Nephron progenitor cell (in vitro differentiated cells): ENCODE measurements around the gene SLAMF8.
A peak's percentile ranks its signal among the peaks of the same experiment; 100 is the strongest.

Experiments used
- DNase-seq: peaks from one replicate; pipeline ENCODE4 v3.0.0; 2021
- H3K27ac Mint-ChIP-seq: 2 replicates; pipeline ENCODE4 v1.8.0; 2021; ENCODE audit warnings: mild to moderate bottlenecking, moderate library complexity, mixed read lengths
- H3K27me3 Mint-ChIP-seq: 2 replicates; pipeline ENCODE4 v1.8.0; 2021; ENCODE audit warnings: mild to moderate bottlenecking, low read depth, mixed read lengths; ENCODE audit not compliant: poor library complexity
- H3K36me3 Mint-ChIP-seq: 2 replicates; pipeline ENCODE4 v1.8.0; 2021; ENCODE audit warnings: low read depth, mixed read lengths
- H3K4me1 Mint-ChIP-seq: 2 replicates; pipeline ENCODE4 v1.8.0; 2021; ENCODE audit warnings: mixed read lengths
- H3K4me3 Mint-ChIP-seq: 2 replicates; pipeline ENCODE4 v1.8.0; 2021; ENCODE audit warnings: mild to moderate bottlenecking, moderate library complexity, mixed read lengths
- H3K9me3 Mint-ChIP-seq: 2 replicates; pipeline ENCODE4 v1.8.0; 2021; ENCODE audit warnings: mild to moderate bottlenecking, moderate library complexity, mixed read lengths
- TF ChIP-seq, protein P1 (sequence below): fragments of 200-600 bp; sonication (generic); IDR thresholded peaks from 2 replicates; pipeline ENCODE4 v1.5.0; 2021; ENCODE audit warnings: antibody characterized with exemption

SLAMF8 gene

DNA sequence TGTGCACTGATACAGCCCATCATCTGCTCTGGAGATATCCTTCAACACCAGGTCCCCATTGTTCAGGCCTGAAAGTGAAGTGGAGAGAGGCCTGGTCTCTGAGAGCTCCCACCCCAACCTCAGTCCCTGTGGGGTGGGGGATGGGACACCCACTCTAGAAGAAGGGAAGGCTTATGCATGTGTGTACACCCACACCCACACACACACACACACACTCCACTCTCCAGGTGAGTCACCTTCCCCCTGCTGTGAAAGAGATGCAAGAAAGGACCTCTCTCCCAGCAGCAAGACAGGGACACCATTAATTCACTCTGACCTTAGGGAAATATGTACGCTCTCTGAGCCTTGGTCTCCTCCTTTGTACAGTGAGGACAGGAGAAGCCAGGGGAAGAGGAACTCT is 29.9 kb downstream of the SLAMF8 start:
- no peak overlapping the region for H3K27ac Mint-ChIP-seq
- no peaks in the 10 kb centered on the region for H3K36me3 Mint-ChIP-seq
- TF ChIP-seq, protein P1, sequence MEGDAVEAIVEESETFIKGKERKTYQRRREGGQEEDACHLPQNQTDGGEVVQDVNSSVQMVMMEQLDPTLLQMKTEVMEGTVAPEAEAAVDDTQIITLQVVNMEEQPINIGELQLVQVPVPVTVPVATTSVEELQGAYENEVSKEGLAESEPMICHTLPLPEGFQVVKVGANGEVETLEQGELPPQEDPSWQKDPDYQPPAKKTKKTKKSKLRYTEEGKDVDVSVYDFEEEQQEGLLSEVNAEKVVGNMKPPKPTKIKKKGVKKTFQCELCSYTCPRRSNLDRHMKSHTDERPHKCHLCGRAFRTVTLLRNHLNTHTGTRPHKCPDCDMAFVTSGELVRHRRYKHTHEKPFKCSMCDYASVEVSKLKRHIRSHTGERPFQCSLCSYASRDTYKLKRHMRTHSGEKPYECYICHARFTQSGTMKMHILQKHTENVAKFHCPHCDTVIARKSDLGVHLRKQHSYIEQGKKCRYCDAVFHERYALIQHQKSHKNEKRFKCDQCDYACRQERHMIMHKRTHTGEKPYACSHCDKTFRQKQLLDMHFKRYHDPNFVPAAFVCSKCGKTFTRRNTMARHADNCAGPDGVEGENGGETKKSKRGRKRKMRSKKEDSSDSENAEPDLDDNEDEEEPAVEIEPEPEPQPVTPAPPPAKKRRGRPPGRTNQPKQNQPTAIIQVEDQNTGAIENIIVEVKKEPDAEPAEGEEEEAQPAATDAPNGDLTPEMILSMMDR, result no peak
- no peaks in the 10 kb centered on the region for H3K9me3 Mint-ChIP-seq
- H3K4me1 Mint-ChIP-seq, result peaks cover 13% of the 10 kb centered on the region
- H3K27me3 Mint-ChIP-seq, result peaks cover 87% of the 10 kb centered on the region
- H3K4me3 Mint-ChIP-seq, result peak overlapping the region; percentile 33
- DNase-seq, result no peak

DNA sequence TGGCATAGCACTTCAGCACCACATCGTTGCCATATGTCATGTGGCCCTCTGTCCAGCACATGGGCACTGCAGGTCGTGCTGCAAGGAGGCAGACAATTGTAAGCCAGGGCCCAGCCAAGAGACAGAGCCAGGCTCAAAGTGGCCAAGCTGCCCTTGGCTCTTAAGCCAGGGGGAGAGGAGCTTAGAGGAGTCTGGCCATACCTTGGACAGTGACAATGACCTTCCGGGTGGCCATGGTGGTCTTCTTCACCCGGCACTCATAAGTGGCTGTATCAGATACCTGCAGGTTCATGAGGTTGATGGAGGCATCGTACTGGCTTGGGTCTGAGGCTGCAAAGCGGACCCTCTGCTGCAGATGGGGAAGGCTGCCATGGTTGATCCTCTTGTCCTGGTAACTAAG is 31.2 kb downstream of the SLAMF8 start:
- Mint-ChIP-seq H3K36me3 (no peaks in the 10 kb centered on the region), H3K4me3 (no peak overlapping the region), H3K27me3 (peaks cover 80% of the 10 kb centered on the region), H3K9me3 (no peaks in the 10 kb centered on the region), H3K4me1 (peaks cover 13% of the 10 kb centered on the region), H3K27ac (no peak overlapping the region)
- TF ChIP-seq, protein P1, result no peak
- DNase-seq, result no peak

DNA sequence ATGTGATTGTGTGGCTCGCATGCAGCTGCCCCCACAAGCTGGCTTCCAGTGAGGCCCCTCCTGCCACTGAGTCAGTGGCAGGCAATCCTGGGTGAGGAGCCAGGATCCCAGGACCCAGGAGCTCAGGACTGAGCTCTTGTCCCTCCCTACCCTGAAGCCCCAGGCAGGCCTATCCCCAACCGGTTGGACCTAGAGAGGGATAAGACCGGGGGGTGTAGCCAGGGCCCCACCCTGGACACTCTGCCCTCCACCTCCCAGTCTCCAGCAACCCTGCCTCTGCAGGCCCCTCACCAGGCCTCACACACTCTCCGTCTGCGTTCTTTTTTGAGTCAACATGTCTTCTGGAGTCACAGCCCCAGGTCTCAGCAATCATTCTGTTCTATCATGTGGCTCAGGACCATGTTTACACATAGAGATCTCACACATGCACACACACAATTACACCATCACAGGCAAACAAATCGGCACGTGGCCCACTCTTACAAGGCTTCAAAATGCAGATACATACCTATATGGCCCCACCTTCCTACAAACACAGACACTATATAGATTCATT is 33.2 kb downstream of the SLAMF8 start:
- no peak overlapping the region for H3K27ac Mint-ChIP-seq
- H3K27me3 Mint-ChIP-seq, result peaks cover 70% of the 10 kb centered on the region
- peaks cover 5% of the 10 kb centered on the region for H3K4me1 Mint-ChIP-seq
- no peak for DNase-seq
- no peaks in the 10 kb centered on the region for H3K9me3 Mint-ChIP-seq
- H3K4me3 Mint-ChIP-seq, result no peak overlapping the region
- TF ChIP-seq, protein P1, result no peak
- H3K36me3 Mint-ChIP-seq, result no peaks in the 10 kb centered on the region

DNA sequence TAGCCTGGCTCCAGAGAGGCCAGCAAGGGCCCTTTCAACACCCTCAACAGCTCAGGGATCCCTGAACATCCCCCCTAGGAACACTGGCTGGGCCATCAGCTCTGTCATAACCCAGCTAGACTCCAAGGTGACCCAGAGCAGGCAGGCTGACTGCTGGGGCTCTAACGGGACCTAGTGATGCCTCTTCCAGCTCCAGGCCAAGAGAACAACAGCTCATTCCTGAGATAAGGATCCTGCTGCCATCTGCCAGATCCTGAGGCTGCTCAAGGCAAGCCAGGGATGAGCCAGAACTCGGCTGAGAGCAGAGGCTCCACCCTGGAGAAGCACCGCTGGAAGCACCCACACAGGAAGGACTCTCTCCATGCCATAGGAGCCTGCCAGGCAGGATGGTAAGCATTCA is 33.8 kb downstream of the SLAMF8 start:
- DNase-seq, result no peak
- TF ChIP-seq, protein P1, result no peak
- Mint-ChIP-seq H3K27me3 (peaks cover 63% of the 10 kb centered on the region), H3K4me1 (peaks cover under 1% of the 10 kb centered on the region), H3K9me3 (no peaks in the 10 kb centered on the region), H3K4me3 (no peak overlapping the region), H3K27ac (no peak overlapping the region), H3K36me3 (no peaks in the 10 kb centered on the region)

DNA sequence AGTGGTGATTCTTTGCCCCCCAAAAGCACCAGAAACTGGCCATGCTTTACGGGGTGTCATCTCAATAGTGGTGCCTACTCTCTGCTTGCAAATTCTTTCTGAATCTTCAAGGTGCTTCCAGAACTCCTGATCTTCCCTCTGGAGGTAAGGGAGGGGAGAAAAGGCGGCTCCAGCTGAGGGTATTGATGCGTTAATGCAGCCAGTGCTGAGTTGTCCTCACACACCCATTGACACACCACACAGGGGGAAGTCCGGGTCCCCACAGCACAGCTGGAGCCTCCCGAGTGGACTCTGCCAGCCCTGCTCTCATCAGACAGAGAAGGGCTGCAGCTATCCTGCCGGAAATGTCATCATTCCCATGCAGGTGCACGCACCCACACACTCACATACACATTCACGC is 34.5 kb downstream of the SLAMF8 start:
- Mint-ChIP-seq H3K4me1 (peaks cover 6% of the 10 kb centered on the region), H3K4me3 (no peak overlapping the region), H3K9me3 (no peaks in the 10 kb centered on the region), H3K27me3 (peaks cover 56% of the 10 kb centered on the region), H3K36me3 (no peaks in the 10 kb centered on the region), H3K27ac (no peak overlapping the region)
- TF ChIP-seq, protein P1, result no peak
- no peak for DNase-seq

DNA sequence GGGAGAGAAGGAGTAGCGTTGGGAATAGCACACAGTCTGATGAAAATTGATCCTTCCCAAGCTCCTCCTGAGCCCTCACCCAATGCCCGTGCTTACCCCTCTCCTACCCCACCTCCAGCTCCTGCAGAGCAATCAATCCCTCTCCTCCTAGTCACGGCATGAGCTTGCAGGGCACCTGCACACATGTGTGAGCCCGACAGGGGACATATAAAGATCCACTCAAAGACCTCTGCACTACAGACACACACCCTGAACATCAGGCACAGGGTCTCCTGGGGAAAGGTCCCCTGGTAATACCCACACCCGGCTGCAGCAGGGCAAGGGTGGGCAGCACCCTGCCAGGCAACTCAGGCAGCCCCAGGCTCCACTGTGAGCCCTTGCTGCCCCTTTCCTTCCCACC is 35.4 kb downstream of the SLAMF8 start:
- Mint-ChIP-seq H3K27ac (no peak overlapping the region), H3K4me3 (no peak overlapping the region), H3K4me1 (peaks cover 14% of the 10 kb centered on the region), H3K27me3 (peaks cover 51% of the 10 kb centered on the region), H3K9me3 (no peaks in the 10 kb centered on the region), H3K36me3 (no peaks in the 10 kb centered on the region)
- TF ChIP-seq, protein P1, result no peak
- DNase-seq, result no peak
